Stimulated activated CD8-positive, alpha-beta memory T cell treated with anti-CD3 and anti-CD28 coated beads, Interleukin-7, amount 100 ng/mL, for 24 hours (primary cell): ENCODE results near the gene SLC25A11.
A peak's percentile ranks its signal among the peaks of the same experiment; 100 is the strongest.
"Not testable (repeated sequence)": the region's sequence is repeated elsewhere in the genome, so short reads cannot be mapped to it uniquely, and the experiment has no call there.

Source experiments
- DNase-seq: peaks from one replicate; pipeline ENCODE4 v3.0.0-alpha.2; 2020; ENCODE audit warnings: low read depth

Gene SLC25A11

DNA sequence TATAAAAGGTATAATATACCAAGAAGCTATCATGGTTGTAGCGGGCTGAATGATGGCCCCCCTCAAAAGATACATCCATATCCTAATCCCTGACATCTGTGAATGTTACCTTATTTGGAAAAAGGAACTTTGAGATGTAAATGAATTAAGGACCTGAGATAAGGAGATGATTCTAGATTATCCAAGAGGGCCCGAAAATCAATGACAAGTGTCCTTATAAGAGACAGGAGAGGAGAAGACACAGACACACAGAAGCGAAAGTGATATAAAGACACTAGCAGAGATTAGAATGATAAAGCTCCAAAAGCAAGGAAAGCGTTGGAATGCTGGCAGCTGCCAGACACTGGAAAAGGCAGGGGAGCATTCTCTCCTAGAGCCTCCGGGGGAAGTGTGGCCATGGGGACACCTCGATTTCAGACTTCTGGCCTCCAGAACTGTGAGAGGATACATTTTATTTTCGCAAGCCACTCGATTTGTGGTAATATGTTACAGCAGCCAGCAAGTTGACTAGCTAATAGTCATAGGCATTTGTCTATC lies 20.3 kb downstream of the SLC25A11 start:
- no peak for DNase-seq

DNA sequence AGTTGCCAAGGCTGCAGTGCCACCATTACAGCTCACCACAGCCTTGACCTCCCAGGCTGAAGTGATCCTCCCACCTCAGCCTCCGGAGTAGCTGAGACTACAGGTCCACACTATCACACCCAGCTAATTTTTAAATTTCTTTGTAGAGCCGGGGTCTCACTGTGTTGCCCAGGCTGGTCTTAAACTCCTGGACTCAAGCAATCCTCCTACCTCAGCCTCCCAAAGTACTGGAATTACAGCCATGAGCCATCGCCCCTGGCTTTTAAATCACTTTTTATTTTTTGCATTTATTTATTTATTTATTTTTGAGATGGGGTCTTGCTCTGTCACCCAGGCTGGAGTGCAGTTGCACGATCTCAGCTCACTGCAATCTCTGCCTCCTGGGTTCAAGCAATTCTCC lies 25.3 kb downstream of the SLC25A11 start:
- not testable (repeated sequence) for DNase-seq

DNA sequence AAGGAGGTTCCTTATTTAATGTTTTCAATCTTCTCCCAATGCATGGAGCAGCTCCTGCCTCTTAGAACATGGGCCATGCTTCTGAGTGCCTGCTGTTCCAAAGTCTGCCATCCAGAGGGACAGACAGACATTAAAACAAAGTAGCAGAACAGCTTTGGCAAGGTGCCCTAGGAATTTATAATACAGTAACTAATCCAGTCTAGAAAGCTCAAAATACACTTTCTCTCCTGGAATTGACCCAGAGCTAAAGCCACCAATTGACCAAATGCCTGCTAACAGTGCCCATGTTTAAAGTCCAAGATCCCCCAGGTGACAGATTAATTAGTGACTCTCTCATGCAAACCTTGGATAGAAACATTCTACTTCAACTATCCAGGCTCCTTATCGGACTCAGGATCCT lies 25.9 kb downstream of the SLC25A11 start:
- DNase-seq, result no peak

DNA sequence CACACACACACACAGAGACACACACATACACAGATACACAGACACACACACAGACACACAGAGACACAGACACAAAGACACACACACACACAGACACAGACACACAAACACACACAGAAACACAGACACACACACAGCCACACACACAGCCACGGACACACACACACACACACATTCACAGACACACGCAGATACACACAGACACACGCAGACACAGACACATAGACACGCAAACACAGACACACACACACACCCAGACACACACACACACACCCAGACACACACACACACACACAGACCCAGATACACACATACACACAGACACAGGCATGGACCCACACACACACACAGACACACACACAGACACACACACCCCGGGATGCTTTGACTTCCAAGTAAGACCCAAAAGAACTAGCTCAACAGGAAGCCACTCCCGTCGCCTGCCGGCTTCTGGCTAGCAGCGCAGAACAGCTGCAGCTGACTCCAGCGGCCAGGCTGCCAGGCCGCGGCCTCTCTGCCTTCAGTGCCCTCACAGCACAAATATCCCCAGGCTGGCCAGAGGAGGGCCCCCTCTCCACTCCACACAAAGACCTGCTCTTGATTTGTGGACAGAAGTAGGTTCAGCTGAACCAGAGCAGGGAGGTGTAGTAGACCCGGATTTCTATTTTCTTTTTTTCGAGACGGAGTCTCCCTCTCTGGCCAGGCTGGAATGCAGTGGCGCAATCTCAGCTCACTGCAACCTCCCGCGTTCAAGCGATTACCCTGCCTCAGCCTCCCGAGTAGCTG lies 30.9 kb downstream of the SLC25A11 start:
- peak; percentile 37 for DNase-seq

DNA sequence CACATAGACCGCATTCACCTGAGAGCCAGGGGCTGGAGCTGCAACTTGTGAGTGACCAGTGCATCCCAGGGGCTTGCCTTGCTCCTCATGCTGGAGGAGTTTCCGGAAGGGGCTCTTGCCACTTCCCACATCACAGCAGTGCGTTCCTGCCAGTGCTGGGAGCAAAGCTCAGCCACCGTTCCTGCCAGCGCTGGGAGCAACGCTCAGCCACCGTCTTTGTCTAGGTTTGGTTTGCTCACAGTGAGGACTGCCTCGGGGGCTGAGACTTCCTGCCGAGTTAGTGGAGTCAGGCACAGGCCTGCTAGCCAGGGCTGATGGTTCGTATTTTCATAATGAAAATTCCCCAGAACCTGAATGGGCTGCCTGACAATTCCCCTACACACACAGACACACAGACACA lies 31.5 kb downstream of the SLC25A11 start:
- DNase-seq, result no peak

DNA sequence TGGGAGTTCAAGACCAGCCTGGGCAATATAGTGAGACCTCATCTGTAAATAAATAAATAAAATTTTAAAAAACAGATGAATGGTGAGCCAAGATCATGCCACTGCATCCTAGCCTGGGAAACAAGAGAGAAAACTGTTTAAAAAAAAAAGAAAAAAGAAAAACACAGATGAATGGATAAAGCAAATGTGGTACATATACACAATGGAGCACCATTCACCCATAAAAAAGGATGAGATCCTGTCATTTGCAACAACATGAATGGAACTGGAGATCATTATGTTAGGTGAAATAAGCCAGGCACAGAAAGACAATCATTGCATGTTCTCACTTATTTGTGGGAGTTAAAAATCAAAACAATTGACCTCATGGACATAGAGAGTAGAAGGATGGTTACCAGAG lies 33.2 kb downstream of the SLC25A11 start:
- DNase-seq, result not testable (repeated sequence)

DNA sequence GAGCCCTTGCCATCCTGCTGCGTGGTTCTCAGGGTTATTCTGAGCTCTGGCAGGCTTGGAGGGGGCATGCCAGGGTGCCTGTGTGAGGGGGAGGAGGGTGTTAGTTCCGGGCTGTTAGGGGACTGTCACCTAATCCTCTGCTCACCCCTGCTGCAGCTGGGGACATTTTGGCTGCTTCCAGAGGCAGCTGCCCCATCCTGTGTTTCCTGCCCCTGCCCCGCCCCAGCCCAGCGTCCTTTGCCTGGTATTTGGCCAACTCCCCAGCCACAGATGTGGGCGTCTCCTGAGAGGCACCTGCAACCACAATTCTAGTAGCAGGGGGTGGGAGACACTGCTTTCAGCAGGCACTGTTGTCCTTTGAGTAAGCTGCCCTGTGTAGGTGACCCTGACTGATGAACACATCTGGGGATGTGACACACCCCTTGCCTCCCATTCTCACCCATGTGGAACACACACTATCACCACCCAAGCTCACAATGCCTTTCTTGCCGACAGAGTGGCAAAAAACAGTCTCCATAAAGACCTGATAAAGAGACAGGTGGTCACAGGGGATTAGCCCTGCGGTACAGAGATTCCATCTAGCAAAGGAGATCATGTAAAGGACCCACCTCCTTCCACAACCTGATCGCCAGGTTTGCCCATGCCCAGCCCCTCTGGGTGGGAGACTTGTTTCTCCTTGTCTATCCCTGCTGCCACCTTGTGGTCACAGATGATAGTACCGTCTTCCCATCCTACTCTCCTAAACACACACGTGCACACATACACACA lies 36.6 kb downstream of the SLC25A11 start, which contains the start of gene CHRNE:
TSS of gene CHRNE (minus strand) at position 48 of the 768 bp plus-strand sequence. CDS start at position 13, 35 bp downstream.
- peak; percentile 51 for DNase-seq

DNA sequence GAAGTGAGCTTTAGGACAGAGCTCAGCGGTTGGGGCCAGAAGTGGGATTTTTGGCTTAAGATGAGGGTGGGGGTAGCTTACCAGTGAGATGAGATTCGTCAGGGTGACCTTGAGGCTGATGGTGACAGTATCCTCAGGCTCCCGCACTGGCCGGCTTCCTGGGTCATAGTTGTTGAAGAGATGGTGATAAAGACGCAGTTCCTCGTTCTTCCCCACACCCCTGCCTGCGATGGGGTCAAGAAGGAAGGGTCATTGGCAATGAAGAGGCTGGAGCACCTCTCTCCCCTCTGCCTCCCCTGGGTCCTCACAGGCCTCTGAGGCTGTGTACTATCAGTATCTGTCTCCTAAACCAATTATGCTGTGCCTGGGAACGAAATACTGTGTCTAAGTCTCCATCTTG lies 37.3 kb downstream of the SLC25A11 start:
- no peak for DNase-seq

DNA sequence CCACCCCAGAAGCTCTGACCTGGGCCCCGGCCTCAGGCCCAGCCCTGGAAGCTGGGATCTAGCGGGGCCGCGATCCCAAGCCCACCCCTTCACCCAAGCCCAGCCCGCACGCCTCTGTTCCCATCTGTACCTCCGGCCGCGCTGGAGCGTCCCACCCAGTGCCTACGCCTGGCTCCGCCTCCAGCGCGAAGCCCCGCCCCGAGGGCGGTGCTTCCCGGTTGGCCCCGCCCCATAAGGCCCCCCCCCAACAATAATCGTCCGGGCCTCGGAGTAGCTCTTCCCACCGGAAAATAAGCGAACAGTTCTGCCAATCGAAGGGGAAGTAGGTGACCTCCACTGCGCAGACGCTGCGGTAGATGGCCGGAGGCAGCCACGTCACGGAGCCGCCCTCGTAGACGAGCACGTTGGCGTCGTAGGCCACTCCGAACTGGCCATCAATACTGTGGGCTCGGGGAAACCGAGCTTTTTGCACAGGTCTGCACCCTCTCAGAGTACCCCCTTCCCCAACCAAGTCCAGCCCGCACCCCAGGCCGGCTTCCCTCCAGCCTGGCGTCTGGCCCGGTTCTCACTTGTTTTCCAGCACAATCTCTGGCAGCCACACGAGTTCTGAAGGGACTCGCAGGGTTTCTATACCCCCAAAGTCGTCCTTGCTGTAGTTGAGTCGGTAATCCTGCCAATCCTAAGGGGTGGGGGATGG lies 38.0 kb downstream of the SLC25A11 start:
- no peak for DNase-seq

DNA sequence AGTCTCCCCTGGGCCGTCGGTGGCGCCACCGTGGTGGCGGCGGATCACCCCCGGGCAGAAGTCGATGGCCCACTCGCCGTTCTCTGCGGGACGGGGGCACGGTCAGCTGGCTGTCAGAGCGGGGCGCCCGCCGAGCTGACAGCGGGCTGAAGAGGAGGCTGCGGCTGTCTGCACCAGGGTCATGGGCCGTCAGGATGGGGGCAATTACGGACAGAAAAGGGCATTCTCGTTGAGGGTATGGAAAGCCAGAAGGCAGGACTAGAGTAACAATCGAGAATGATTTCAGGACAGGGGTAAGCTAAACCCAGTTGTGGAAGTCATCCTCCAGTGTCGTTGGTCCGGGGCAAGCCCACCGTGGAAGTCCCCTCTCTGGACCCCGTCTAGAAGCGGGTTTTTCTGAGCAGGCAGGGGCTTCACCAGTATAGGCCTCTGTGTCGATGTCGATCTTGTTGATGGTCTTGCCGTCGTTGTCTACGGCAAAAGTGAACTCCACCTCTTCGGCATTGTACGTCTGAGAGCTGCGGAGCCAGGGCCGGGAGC lies 38.7 kb downstream of the SLC25A11 start:
- no peak for DNase-seq

DNA sequence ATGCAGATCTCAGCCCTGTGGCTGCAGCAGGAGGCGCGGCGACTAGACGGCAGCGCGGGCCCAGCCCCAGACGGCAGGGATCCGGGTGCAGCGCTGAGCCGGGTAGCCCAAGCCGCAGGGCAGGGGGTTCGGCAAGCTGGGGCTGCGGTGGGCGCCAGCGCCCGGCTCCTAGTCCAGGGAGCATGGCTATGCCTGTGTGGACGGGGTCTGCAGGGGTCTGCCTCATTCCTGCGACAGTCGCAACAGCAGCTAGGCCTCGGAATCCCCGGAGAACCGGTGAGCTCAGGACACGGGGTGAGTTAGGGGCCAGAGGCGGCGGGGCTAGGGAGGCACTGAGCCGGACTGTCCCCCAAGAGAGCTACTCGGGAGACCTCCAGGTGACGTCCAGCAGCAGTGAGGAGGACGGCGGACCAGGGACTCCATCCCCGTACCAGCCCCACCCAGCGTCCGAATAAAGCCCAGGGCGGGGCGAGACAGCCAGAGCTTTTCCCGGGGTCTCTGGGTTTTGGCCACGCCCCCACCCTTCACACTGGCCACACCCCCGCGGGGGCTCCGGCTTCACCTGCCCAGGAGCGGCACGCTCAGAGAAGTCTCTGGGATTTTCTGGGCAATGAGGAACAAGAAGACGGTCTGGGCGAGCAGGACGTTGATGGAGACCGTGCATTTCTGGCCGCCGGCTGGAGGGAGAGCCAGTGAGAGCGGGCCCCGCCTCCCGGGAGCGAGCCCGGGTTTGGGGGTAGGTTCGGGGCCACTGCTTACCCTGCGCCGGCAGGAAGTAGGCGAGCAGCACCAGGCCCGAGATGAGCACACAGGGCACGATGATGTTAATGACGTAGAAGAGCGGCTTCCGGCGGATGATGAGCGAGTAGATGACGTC lies 39.4 kb downstream of the SLC25A11 start:
- no peak for DNase-seq

DNA sequence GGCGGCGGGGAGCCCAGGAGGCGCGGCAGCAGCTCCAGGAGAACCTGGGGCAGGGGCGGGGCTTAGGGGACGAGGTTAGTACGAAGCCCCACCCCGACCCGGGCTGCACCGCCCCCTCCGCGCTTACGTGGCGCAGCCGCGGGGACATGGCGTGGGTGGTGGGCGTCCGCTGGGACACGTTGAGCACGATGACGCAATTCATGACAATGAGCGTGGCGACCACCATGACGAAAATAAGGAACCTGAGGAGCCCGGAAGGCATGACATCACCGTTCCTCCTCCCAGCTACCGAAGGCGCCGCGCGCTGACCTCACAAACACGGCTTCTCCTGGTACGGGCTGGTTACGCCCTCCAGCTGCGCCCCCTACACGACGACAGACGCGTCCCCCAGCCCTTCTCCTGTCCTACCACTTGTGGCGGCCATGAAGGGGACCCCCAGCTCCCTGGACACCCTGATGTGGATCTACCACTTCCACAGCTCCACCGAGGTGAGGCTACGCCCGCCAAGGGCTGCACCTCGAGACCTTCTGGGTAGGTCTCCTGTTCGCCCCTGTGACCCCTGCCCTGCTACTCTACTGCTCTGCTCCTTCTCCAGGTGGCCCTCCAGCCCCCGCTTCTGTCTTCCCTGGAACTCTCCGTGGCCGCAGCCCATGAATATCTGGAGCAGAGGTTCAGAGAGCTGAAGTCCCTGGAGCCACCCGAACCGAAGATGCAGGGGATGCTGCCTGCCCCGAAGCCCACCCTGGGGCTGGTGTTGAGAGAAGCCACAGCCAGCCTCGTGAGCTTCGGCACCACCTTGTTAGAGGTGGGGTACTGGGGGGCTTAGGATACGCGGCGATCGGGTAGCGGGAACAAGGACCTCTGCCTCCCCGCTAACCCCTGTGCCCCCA lies 40.3 kb downstream of the SLC25A11 start, which contains the start of gene C17orf107:
TSS of gene C17orf107 (plus strand) at position 196 of the 890 bp plus-strand sequence. CDS start at position 423, 227 bp downstream.
- DNase-seq, result peak; percentile 90

DNA sequence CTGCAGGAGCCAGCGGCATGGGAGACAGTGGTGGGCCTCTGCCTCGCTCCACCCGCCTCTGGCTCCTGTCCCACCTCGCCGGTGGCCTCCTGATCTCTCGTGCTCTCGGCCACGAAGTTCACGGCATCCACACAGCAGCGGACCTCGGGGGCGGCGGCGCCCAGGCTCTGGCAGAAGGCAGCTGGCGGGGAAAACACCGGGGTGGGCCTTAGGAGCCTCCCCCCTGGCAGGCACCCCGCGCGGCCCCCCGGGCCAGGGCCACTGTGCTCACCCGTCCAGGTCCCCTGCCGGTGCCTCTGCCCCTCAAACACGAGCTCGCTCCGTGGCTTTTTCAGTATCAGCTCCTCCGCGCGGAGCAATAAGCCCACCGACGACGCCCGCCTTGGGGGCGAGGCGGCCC lies 40.9 kb downstream of the SLC25A11 start:
- DNase-seq, result no peak

DNA sequence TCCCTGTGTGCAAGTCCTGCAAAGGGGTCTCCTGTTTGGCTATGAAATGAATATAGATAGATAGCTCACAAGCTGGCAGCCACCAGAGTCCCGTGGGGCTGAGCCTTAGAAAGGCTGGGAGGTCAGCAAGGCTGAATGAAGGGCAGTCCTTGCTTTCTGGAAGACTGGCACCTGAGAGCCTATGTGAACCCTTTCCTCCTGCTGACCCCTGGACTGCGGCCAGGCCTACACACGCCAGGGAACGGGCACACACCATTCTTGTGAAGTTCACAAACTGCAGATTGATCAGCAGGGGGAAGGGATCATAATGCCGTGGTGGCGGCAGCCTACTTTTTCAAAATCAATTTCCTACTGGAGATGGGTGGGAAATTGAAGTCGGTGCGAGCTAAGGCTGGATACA lies 41.5 kb downstream of the SLC25A11 start:
- no peak for DNase-seq

DNA sequence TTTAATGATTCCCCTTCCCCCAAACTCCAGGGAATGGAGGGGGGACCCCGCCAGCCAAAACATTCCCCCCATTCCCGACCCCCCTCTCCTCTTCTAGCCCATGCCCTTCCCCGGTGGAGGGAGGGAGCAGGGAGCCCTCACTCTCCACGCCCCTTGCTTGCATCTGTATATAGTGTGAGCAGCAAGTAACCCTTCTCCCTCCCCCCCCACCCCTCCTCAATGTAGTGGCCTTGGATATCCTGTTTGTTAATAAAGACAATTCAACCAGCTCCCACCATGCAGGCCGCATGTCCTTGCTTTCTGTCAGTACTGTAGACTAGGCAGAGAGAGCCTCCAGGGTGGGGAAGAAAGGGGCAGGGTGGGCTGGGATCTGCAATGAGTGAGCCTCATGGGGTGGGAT lies 42.1 kb downstream of the SLC25A11 start:
- DNase-seq, result no peak

DNA sequence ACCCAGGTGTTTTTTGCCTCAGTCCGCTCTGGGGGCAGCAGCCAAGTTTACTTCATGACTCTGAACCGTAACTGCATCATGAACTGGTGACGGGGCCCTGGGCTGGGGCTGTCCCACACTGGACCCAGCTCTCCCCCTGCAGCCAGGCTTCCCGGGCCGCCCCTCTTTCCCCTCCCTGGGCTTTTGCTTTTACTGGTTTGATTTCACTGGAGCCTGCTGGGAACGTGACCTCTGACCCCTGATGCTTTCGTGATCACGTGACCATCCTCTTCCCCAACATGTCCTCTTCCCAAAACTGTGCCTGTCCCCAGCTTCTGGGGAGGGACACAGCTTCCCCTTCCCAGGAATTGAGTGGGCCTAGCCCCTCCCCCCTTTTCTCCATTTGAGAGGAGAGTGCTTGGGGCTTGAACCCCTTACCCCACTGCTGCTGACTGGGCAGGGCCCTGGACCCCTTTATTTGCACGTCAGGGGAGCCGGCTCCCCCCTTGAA lies 42.6 kb downstream of the SLC25A11 start:
- DNase-seq, result no peak

DNA sequence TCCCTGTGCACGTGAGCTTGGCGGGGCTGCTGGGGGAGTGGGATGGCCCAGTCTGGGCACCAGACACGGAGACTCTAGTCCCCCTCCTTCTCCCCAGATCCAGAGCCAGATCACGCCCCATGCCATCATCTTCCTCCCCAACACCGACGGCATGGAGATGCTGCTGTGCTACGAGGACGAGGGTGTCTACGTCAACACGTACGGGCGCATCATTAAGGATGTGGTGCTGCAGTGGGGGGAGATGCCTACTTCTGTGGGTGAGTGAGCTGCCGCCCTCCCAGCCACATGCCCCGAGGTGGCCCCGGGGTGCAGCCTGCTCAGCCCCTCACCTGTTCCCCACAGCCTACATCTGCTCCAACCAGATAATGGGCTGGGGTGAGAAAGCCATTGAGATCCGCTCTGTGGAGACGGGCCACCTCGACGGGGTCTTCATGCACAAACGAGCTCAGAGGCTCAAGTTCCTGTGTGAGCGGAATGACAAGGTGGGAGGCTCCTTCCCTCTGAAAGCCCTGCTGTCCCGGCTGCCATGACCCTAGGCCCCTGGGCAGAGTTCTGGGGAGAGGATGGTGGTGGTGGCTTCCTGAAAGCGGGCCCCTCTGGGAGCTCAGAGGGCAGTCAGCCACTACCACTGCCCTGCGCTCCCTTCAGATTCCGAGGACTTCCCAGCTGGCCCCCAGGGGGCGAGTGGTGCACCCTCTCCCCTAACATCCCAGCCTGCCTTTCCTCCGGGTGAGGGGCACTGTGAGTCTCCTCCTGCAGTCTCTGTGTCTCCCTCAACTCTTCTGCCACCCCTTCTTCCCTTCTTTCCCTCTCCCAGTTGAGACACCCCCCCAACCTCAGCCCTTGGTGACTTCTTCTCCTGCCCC lies 43.3 kb downstream of the SLC25A11 start:
- DNase-seq, result no peak

DNA sequence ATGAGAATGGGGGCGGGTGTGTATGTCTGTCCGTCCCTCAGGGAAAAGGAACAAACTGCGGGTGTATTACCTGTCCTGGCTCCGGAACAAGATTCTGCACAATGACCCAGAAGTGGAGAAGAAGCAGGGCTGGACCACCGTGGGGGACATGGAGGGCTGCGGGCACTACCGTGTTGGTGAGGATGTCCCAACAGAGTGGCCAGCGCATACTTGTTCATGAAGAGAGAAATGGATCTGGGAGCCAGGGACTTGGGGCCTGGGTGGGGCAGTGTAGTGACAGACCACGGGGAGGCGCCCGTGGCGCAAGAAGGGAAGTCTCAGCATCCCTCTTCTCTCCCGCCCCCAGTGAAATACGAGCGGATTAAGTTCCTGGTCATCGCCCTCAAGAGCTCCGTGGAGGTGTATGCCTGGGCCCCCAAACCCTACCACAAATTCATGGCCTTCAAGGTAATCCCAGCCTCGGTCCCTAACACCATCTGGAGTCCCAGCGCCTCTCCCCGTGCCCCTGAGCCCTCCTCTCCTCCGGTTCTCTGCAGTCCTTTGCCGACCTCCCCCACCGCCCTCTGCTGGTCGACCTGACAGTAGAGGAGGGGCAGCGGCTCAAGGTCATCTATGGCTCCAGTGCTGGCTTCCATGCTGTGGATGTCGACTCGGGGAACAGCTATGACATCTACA lies 44.1 kb downstream of the SLC25A11 start:
- DNase-seq, result no peak
